ENCODE results near the gene SLC49A3. TPM values are rescaled to one million over a fixed set of nuclear protein-coding genes. Genes with fewer than 3 reads are reported as not detected.
"Not testable (repeated sequence)": the region's sequence is repeated elsewhere in the genome, so short reads cannot be mapped to it uniquely, and the experiment has no call there.

Gene SLC49A3
- total and polyA plus RNA-seq, 3 experiments from 2014 or later, result 0.52 to 1.1 (median 0.80) TPM

- Mint-ChIP-seq H3K36me3 (no peaks in the 10 kb centered on the region), H3K27me3 (peaks cover 14 to 24% of the 10 kb centered on the region in 2 donors), H3K4me1 (no peaks in the 10 kb centered on the region), H3K27ac (no peak overlapping the region), H3K4me3 (no peak overlapping the region), H3K9me3 (no peaks in the 10 kb centered on the region)
- DNase-seq, result no peak
- H3K4me3 ChIP-seq (ENCODE audit: low read length), result no peak overlapping the region
- H3K4me1 ChIP-seq (ENCODE audit: insufficient read depth, low read length), result no peaks in the 10 kb centered on the region
- ChIA-PET POLR2A (no interaction called here), CTCF (no interaction called here)
- no peaks in the 10 kb centered on the region for H3K36me3 ChIP-seq (ENCODE audit: insufficient read depth, low read length)
- peaks cover 4% of the 10 kb centered on the region for H3K27me3 ChIP-seq (ENCODE audit: insufficient read depth, low read length, poor library complexity, severe bottlenecking)
- no peaks in the 10 kb centered on the region for H3K9me3 ChIP-seq (ENCODE audit: low read length)
- H3K27ac ChIP-seq (ENCODE audit: low read depth, low read length), result no peak overlapping the region
These were observed 38.5 kb downstream of the SLC49A3 start for GRCh38 chr4:650461-650860.

DNA sequence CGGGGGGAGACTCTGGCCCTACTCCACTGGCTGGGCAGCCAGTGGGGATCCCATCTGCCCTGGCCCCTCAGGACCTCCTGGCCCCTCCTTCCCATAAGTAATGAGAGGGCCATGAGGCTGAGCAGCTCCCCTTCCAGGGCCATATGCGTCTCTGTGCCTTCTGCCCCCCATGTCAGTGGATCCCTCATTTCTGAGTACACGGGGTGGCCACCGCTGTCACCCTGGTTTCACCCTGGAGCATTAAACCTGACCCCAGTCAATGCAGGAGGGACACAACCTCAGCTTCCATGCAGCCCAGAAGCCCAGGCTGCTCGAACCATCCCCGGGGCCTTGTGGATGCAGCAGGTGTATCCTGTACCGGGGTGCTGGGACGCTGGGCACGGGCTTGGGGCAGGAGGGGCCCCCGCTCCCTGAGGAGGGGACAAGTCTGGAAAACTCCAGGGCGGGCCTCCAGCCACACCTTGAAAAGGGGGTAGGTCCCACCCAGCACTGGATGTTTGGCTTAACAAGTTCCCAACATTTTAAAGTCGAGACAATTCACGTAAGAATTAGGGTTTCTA, 39.1 kb downstream of the SLC49A3 start:
- no peak overlapping the region for H3K4me3 ChIP-seq (ENCODE audit: low read length)
- Mint-ChIP-seq H3K4me1 (no peaks in the 10 kb centered on the region), H3K27me3 (peaks cover 14 to 26% of the 10 kb centered on the region in 2 donors), H3K4me3 (no peak overlapping the region), H3K36me3 (no peaks in the 10 kb centered on the region), H3K9me3 (peaks cover 0 to under 1% (median 0%) of the 10 kb centered on the region in 5 donors), H3K27ac (no peak overlapping the region)
- H3K4me1 ChIP-seq (ENCODE audit: insufficient read depth, low read length), result no peaks in the 10 kb centered on the region
- no peak overlapping the region for H3K27ac ChIP-seq (ENCODE audit: low read depth, low read length)
- no peaks in the 10 kb centered on the region for H3K9me3 ChIP-seq (ENCODE audit: low read length)
- ChIA-PET CTCF (no interaction called here), POLR2A (no interaction called here)
- peaks cover 4% of the 10 kb centered on the region for H3K27me3 ChIP-seq (ENCODE audit: insufficient read depth, low read length, poor library complexity, severe bottlenecking)
- H3K36me3 ChIP-seq (ENCODE audit: insufficient read depth, low read length), result no peaks in the 10 kb centered on the region
- DNase-seq, result peak in 1 of 5 donors; percentile 10

GRCh38 chr4:649293-649625, 39.7 kb downstream of the SLC49A3 start:
- Histone ChIP-seq H3K4me3 (ENCODE audit: low read length) (no peak overlapping the region), H3K36me3 (ENCODE audit: insufficient read depth, low read length) (no peaks in the 10 kb centered on the region), H3K27ac (ENCODE audit: low read depth, low read length) (no peak overlapping the region), H3K9me3 (ENCODE audit: low read length) (no peaks in the 10 kb centered on the region), H3K4me1 (ENCODE audit: insufficient read depth, low read length) (no peaks in the 10 kb centered on the region), H3K27me3 (ENCODE audit: insufficient read depth, low read length, poor library complexity, severe bottlenecking) (peaks cover 4% of the 10 kb centered on the region)
- Mint-ChIP-seq H3K27me3 (peaks cover 14 to 28% of the 10 kb centered on the region in 2 donors), H3K9me3 (peaks cover 0 to 3% (median 0%) of the 10 kb centered on the region in 5 donors), H3K4me1 (no peaks in the 10 kb centered on the region), H3K4me3 (no peak overlapping the region), H3K27ac (no peak overlapping the region), H3K36me3 (no peaks in the 10 kb centered on the region)
- CTCF ChIA-PET, result no interaction called here
- POLR2A ChIA-PET, result no interaction called here
- DNase-seq, result peak in 1 of 5 donors; percentile 37

- ChIA-PET POLR2A (no interaction called here), CTCF (no interaction called here)
- H3K27me3 Mint-ChIP-seq, result peaks cover 14 to 28% of the 10 kb centered on the region in 2 donors
- H3K4me3 Mint-ChIP-seq, result no peak overlapping the region
- H3K9me3 Mint-ChIP-seq, result peaks cover 0 to 5% (median 0%) of the 10 kb centered on the region in 5 donors
- Histone ChIP-seq H3K36me3 (ENCODE audit: insufficient read depth, low read length) (no peaks in the 10 kb centered on the region), H3K9me3 (ENCODE audit: low read length) (no peaks in the 10 kb centered on the region), H3K27me3 (ENCODE audit: insufficient read depth, low read length, poor library complexity, severe bottlenecking) (peaks cover 4% of the 10 kb centered on the region), H3K4me3 (ENCODE audit: low read length) (no peak overlapping the region), H3K4me1 (ENCODE audit: insufficient read depth, low read length) (no peaks in the 10 kb centered on the region), H3K27ac (ENCODE audit: low read depth, low read length) (no peak overlapping the region)
- peak in 1 of 5 donors; percentile 31 for DNase-seq
- H3K27ac Mint-ChIP-seq, result no peak overlapping the region
- no peaks in the 10 kb centered on the region for H3K36me3 Mint-ChIP-seq
- no peaks in the 10 kb centered on the region for H3K4me1 Mint-ChIP-seq
These were observed 40.2 kb downstream of the SLC49A3 start for GRCh38 chr4:648579-649292.

- Mint-ChIP-seq H3K4me3 (peak overlapping the region in 1 of 7 donors; percentile 63), H3K27me3 (peaks cover 19 to 28% of the 10 kb centered on the region in 2 donors), H3K4me1 (no peaks in the 10 kb centered on the region), H3K9me3 (peaks cover 0 to 11% (median 3%) of the 10 kb centered on the region in 5 donors), H3K27ac (no peak overlapping the region), H3K36me3 (peaks cover 0 to 4% (median 0%) of the 10 kb centered on the region in 3 donors)
- POLR2A ChIA-PET, result no interaction called here
- H3K4me1 ChIP-seq (ENCODE audit: insufficient read depth, low read length), result no peaks in the 10 kb centered on the region
- no peak overlapping the region for H3K4me3 ChIP-seq (ENCODE audit: low read length)
- H3K36me3 ChIP-seq (ENCODE audit: insufficient read depth, low read length), result no peaks in the 10 kb centered on the region
- no peaks in the 10 kb centered on the region for H3K9me3 ChIP-seq (ENCODE audit: low read length)
- H3K27ac ChIP-seq (ENCODE audit: low read depth, low read length), result no peak overlapping the region
- H3K27me3 ChIP-seq (ENCODE audit: insufficient read depth, low read length, poor library complexity, severe bottlenecking), result peaks cover 4% of the 10 kb centered on the region
- CTCF ChIA-PET, result no interaction called here
- DNase-seq, result no peak
These were observed 41.5 kb downstream of the SLC49A3 start for GRCh38 chr4:647481-647880.

DNA sequence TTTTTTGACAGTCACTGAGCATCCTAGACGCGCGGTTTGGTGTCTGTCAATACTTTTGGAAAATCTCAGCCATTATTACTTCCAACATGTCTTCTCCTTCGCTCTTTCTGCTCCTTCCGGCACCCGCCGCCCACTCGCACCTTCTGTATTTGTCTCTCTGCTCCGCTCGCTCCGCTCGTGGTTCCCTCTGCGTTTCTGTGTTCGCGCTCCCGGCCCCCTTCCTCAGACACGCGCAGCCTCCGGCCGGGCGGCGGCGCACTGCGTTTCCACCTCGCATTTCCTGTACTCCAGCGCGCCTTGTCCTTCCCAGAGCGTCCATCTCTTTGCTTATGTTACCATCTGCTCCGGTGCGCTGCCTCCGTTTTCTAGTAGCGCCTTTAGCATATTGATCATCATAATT, 42.5 kb downstream of the SLC49A3 start:
- Mint-ChIP-seq H3K27ac (peak overlapping the region in 1 of 8 donors; percentile 70), H3K36me3 (peaks cover 0 to 4% (median 0%) of the 10 kb centered on the region in 3 donors), H3K9me3 (peaks cover 0 to 11% (median 5%) of the 10 kb centered on the region in 5 donors), H3K4me1 (no peaks in the 10 kb centered on the region), H3K4me3 (peak overlapping the region; percentile 32 to 87 (median 70)), H3K27me3 (peaks cover 28 to 33% of the 10 kb centered on the region in 2 donors)
- peak overlapping the region; percentile 22 for H3K4me3 ChIP-seq (ENCODE audit: low read length)
- H3K36me3 ChIP-seq (ENCODE audit: insufficient read depth, low read length), result no peaks in the 10 kb centered on the region
- H3K27ac ChIP-seq (ENCODE audit: low read depth, low read length), result no peak overlapping the region
- peak in 1 of 5 donors; percentile 21 for DNase-seq
- H3K4me1 ChIP-seq (ENCODE audit: insufficient read depth, low read length), result no peaks in the 10 kb centered on the region
- ChIA-PET POLR2A (no interaction called here), CTCF (no interaction called here)
- H3K27me3 ChIP-seq (ENCODE audit: insufficient read depth, low read length, poor library complexity, severe bottlenecking), result peaks cover 4% of the 10 kb centered on the region
- H3K9me3 ChIP-seq (ENCODE audit: low read length), result no peaks in the 10 kb centered on the region

DNA sequence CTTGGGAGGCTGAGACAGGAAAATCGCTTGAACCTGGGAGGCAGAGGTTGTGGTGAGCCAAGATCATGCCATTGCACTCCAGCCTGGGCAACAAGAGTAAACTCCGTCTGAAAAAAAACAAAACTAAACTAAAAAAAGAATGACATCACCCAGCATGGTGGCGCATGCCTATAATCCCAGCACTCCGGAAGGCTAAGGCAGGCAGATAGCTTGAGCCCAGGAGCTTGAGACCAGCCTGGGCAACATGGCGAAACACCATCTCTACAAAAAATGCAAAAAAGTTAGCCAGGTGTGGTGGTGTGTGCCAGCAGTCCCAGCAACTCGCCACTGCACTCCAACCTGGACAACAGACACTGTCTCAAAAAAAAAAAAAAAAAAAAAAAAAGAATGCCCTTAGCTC, 46.6 kb downstream of the SLC49A3 start:
- H3K27ac ChIP-seq (ENCODE audit: low read depth, low read length); H3K4me3 ChIP-seq (ENCODE audit: low read length); DNase-seq; H3K27me3 ChIP-seq (ENCODE audit: insufficient read depth, low read length, poor library complexity, severe bottlenecking); CTCF ChIA-PET; H3K36me3 ChIP-seq (ENCODE audit: insufficient read depth, low read length); H3K9me3 ChIP-seq (ENCODE audit: low read length); H3K4me1 ChIP-seq (ENCODE audit: insufficient read depth, low read length); H3K36me3 Mint-ChIP-seq; H3K4me3 Mint-ChIP-seq; H3K27ac Mint-ChIP-seq; H3K4me1 Mint-ChIP-seq; POLR2A ChIA-PET: not testable (repeated sequence)
- peaks cover 0 to 13% (median 6%) of the 10 kb centered on the region in 5 donors for H3K9me3 Mint-ChIP-seq
- peaks cover 24 to 43% of the 10 kb centered on the region in 2 donors for H3K27me3 Mint-ChIP-seq

- H3K4me1 ChIP-seq (ENCODE audit: insufficient read depth, low read length), result no peaks in the 10 kb centered on the region
- Mint-ChIP-seq H3K27ac (peak overlapping the region in 1 of 8 donors; percentile 29), H3K9me3 (peaks cover 0 to 10% (median 2%) of the 10 kb centered on the region in 5 donors), H3K4me3 (no peak overlapping the region), H3K27me3 (peaks cover 11 to 23% of the 10 kb centered on the region in 2 donors), H3K4me1 (no peaks in the 10 kb centered on the region), H3K36me3 (peaks cover 0 to 3% (median 0%) of the 10 kb centered on the region in 3 donors)
- POLR2A ChIA-PET, result no interaction called here
- H3K9me3 ChIP-seq (ENCODE audit: low read length), result no peaks in the 10 kb centered on the region
- CTCF ChIA-PET, result no interaction called here
- no peak overlapping the region for H3K4me3 ChIP-seq (ENCODE audit: low read length)
- no peaks in the 10 kb centered on the region for H3K36me3 ChIP-seq (ENCODE audit: insufficient read depth, low read length)
- DNase-seq, result peak in 1 of 5 donors; percentile 24
- H3K27me3 ChIP-seq (ENCODE audit: insufficient read depth, low read length, poor library complexity, severe bottlenecking), result no peaks in the 10 kb centered on the region
- no peak overlapping the region for H3K27ac ChIP-seq (ENCODE audit: low read depth, low read length)
These were observed 51.2 kb downstream of the SLC49A3 start for GRCh38 chr4:637536-638280.
